A172 (cell line): Measurements from ENCODE around the gene ATP4A. TPM values are rescaled to one million over a fixed set of nuclear protein-coding genes. Genes with fewer than 3 reads are reported as not detected.
A peak's percentile ranks its signal among the peaks of the same experiment; 100 is the strongest.

ENCODE experiments used
- DNase-seq: peaks from one replicate; pipeline ENCODE4 v3.0.0-alpha.2; 2015; ENCODE audit warnings: low spot score
- total RNA-seq: library from RNA; depleted of rRNA; stranded (reverse); fragments of >200 nt; shearing (Covaris generic); gene quantifications from 2 replicates; pipeline ENCODE4 v1.2.3, GENCODE V29; 2014

The ATP4A gene
- total RNA-seq, 1 experiment from 2014 or later = not detected

- DNase-seq = no peak
Observed at GRCh38 chr19:35524181-35524837, 39.1 kb downstream of the ATP4A start.

DNA sequence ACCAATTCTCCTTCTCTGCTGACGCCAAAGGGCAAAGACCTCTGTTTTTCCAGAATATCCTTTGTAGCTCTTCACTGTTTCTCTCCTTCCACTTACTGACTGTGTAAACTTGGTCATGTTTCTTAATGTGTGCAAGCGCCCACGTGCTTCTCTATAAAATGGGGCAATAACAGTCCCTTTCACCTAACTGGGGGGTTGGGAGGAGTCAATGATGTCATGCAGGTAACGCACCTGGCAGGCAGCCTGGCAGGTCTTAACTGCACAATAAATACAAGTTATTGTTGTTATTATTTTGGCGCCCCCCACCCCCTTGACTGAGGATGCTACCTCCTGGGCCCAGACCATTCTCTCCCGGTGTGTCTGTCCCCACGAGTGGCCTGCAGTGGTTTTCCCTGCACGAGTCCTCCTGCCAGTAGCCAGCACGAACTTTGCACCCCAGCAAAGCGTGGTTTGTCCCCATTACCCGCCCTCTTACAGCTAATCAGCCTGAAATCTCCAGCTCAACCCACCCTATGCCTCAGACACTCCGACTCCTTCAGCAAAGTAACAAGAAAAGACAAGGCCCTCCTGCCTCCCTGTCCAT is 40.6 kb downstream of the ATP4A start:
- DNase-seq = no peak

DNA sequence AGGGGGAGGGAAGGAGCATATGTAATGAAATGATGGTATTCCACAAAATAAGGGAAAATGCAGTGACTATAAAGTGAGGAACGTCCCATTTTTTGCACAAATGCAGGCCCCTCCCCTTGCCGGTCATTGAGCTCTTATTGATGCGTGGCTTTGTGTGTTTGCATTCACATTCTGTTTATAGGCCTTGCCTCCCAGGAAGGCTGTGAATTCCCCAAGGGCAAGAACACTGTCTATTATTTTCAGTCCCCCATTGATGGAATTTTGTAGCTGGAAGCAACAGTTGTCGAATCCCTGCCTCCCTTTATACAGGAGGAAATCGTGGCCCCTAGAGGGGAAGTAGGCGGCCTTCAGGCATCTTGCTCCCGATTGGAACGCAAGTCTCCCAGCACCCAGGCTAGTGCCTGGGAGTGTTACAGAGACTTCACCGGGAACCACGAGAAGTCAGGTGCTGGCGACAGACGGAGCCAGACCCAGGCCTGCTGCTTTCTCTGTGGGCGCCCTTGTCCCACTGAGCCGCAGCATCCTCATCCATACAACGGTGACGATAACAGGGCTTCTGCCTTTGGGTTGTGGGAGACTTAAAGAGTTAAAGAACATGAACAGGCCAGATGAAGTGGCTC is 42.2 kb downstream of the ATP4A start:
- no peak for DNase-seq

DNA sequence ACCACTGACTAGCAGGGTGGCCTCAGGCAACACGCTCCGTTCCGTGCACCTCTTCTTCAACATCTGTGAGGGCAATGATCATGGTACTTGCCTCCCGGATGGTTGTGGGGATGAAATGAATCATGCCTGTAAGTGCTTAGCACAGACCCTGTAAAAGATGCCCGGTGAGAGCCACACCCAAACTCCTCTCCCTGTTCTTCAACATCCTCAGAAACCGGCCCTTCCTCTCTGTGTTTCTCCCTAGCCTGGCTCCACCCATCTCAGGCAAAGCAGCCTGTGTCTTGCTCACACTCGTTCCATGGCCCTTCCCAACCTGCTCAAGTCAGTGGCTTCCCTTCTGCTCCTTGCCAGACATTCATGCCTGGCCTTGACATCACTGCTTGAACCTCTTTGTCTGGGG is 44.2 kb downstream of the ATP4A start:
- peak; percentile 65 for DNase-seq

DNA sequence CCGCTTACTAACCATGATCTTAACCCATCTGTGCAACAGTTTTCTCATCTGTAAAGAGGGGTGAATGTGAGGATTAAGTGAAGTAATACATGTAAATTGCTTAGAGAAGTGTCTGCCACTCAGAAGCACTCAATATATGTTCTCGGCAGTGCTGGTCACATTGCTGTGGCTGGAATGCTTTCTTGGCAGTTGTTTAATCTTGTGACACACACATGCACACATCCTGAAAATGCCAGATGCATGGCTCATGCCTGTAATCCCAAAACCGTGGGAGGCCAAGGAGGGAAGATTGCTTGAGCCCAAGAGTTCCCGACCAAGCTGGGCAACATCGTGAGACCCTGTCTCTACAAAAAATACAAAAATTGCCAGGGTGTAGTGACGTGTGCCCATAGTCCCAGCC is 45.1 kb downstream of the ATP4A start:
- peak; percentile 88 for DNase-seq

DNA sequence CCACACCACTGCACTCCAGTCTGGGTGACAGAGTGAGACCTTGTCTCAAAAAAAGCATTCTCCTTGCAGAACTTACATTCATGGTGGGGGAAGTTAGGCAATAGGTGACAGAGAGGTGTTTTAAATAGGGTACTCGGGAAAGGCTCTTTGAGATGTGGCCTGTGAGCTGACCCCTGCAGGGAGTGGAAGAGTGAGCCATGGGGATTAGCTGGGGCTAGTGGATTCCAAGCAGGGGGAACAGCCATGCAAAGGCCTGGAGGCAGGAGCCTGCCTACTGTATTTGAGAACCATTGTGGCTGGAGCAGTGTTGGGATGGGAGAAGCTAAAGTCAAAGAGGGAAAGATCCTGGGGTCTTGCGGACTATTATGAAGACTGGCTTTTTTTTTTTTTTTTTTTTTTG is 46.1 kb downstream of the ATP4A start:
- no peak for DNase-seq

- no peak for DNase-seq
Observed at GRCh38 chr19:35516310-35516709, 47.1 kb downstream of the ATP4A start.

- DNase-seq = no peak
Observed at GRCh38 chr19:35514282-35514809, 49.1 kb downstream of the ATP4A start.

DNA sequence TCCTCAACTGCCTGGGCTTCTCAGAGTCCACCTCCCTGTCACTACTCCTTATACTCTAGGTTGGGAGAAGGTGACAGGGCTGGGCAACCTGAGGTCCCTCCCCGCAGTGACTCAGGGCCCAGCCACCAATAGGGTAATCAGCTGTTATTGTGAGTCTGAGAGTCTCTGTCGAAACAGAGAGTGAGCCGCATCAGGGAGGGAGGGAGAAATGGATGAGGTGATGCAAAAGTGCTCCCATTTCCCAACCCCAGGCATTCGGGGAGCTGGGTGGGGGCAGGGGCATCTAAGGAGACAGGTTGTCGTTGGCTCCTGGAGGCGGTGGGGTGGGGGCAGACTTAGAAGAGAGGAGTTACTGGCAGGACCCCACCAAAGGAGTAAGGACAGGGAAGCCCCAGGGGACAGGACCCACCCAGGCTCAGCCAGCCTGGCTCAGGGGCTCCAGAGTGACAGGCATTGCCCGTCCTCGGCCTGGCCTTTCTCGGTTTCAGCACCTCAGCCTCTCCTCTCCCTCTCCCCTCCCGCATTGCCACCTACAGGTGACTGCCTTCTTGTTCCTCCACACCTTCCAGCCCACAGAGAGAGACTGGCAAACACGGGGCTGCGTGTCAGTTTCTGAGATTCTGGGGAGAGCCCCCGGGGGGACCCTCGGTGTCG is 49.7 kb downstream of the ATP4A start, which contains the start of gene DMKN:
Gene DMKN (minus strand): TSS at position 22 of the 654 bp plus-strand sequence. CDS start 174 bp downstream, outside the sequence.
- no peak for DNase-seq

DNA sequence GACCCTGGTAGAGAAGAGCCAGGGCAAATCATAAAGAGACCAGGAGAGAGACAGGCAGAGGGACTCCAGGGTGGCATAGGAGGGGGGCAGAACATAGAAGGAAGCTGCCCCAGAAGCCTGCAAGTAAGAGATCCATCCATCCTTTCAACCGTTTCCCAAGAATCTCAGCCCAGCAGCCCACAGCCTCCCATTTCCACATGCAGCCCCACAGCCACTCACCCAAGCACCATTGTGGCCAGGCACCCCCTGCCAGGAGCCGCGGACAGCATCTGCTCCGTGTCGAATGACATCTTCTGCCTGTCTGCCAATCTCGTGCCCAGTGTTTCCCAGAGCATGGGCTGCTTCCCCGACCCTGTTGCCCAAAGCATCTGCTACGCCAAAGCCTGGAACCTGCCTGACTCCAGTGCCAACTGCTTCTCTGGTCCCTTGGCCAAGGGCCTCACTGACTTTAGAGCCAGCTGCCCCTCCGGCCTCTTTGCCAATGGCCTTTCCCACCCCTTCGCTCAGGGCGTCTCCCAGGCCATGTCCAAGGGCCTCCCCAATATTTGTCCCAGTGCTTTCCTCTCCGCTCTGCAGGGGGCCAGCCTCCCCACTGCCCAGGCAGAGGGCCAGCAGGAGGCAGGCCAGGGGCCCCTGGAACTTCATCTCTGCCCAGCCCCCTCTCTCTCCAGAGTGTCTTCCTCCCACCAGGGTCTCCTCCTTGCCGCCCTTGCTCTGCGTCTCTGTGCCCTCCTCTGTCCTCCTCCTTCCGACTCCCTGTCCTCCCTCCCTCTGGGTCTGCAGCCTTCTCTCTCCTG is 50.4 kb downstream of the ATP4A start:
- DNase-seq = no peak

DNA sequence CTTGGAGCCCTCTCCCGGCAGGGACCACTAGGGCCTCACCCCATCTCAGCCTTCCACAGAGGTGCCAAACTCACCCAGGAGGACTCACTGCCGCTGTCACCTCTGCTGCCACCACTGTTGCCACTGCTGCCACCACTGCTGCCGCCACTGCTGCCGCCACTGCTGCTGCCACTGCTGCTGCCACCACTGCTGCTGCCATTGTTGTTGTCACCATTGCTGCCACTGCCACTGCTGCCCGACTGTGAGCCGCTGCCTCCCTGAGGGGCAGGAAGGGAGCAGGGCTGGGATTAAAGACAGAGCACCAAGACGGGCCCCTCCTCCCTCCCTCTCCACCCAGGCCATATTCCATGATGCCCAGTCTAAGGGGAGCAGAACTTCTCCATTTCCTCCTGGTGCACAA is 52.1 kb downstream of the ATP4A start:
- DNase-seq = no peak

GRCh38 chr19:35510626-35510964 is 52.9 kb downstream of the ATP4A start:
- DNase-seq = no peak

- DNase-seq = peak; percentile 54
Observed at GRCh38 chr19:35509861-35510625, 53.4 kb downstream of the ATP4A start.

GRCh38 chr19:35509018-35509652 is 54.3 kb downstream of the ATP4A start:
- no peak for DNase-seq

- no peak for DNase-seq
Observed at GRCh38 chr19:35508129-35508528, 55.3 kb downstream of the ATP4A start.

GRCh38 chr19:35507561-35507960 is 55.9 kb downstream of the ATP4A start:
- no peak for DNase-seq

DNA sequence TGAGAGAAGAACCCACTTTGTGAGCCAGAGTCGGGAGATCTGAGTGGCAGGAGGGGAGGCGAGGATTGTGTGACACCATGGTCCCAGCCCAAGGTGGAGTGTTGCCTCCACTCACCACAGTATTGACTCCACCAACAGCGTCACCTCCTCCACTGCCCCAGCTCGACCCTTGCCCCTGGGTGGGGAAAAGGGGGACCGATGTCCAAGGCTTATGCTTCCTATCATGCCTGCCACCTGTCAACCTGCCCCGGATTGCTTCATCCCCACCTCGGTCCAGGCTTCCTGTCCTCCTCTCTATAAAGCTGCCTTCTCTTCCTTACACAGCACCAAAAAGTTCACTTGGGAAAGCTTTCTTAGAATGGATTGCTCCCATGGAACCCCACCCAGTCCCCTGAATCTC is 57.4 kb downstream of the ATP4A start:
- DNase-seq = no peak

GRCh38 chr19:35502751-35503150 is 60.7 kb downstream of the ATP4A start:
- DNase-seq = no peak

- no peak for DNase-seq
Observed at GRCh38 chr19:35501684-35502083, 61.8 kb downstream of the ATP4A start.

DNA sequence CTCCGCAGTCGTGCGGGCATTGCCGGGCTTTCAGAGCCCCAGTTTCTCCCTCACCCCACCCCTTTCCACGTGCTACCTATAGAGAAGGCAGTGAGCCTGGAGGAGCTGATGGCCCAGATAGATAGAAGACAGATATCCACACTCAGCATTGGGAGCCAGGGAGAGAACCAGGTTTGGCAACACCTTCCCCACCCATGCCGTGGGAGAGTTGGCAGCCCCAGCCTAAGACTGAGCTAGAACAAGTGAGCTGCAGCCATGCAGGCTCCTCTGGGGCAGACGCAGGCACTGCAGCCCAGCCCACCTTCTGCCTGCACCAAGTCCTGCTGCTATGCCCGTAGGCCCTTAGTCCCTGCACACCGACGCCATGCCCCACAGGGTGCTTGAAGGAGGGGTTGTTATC is 62.8 kb downstream of the ATP4A start:
- no peak for DNase-seq
